GM10847 (cell line): Measurements from ENCODE around the gene EGFL6.

ENCODE experiments used
- POLR2A ChIP-seq: IDR thresholded peaks from 2 replicates; pipeline ENCODE4 v1.6.1; 2011; ENCODE audit not compliant: insufficient read length; ENCODE audit errors: extremely low read depth

EGFL6 gene

DNA sequence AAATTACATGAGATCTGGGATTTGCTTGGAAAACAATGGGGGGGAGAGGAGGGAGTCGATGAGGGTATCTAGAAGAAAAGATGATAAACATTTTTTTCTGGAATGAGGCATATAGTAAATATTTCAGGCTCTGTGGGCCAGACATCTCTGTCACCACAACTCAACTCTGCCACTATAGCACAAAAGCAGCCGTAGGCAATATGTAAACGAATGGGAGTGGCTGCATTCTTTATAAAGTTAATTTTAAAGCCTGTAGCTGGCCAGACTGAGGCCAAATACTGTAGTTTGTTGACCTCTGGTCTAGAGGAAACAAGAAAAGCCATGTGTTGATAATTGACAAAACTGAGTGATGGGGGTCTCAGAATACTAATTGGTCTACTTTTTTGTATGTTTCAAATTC lies 69.4 kb downstream of the EGFL6 start:
- no peak for TF ChIP-seq POLR2A

GRCh38 chrX:13645464-13646153 lies 76.2 kb downstream of the EGFL6 start:
- TF ChIP-seq POLR2A = no peak

- no peak for TF ChIP-seq POLR2A
These were observed 76.8 kb downstream of the EGFL6 start for GRCh38 chrX:13646154-13646549.

- no peak for TF ChIP-seq POLR2A
These were observed 78.4 kb downstream of the EGFL6 start for GRCh38 chrX:13647709-13648212.

DNA sequence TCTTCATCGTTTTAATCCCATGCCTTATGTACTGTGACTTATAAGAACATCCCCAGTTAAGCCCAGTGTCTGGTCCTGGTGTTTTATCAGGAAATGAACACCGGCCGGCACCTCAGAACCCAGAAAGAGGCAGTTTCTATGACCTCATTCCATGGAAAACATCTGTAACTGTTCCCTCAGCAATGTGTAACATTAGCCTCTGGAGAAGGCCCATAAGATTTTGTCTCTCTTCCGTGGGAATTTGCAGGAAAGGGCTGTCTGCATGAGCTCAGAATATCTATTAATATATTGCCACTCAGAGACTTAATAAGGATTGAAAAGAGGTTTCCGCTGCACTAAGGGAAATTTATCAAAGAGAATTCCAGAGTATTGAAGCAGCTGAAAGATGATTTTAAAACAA lies 80.4 kb downstream of the EGFL6 start:
- TF ChIP-seq POLR2A = no peak

GRCh38 chrX:13650318-13650717 lies 80.9 kb downstream of the EGFL6 start:
- TF ChIP-seq POLR2A = no peak

DNA sequence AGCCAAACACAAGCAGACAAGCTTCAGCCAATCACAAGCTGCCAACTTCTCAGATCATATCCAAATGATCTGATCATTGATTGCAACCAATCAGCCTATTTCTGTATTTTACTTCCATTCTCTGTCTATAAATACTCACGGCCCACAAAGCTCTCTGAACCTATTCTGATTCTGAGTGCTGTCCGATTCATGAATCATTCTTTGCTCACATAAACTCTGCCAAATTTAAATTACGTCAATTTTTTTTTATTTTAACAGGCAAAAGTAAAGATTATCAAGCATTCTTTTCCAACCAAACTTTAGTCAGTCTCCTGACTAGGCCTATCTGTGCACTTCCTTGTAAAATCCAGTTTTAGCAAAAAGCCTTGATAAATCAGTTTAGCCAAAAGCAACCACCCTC lies 81.7 kb downstream of the EGFL6 start:
- TF ChIP-seq POLR2A = no peak

DNA sequence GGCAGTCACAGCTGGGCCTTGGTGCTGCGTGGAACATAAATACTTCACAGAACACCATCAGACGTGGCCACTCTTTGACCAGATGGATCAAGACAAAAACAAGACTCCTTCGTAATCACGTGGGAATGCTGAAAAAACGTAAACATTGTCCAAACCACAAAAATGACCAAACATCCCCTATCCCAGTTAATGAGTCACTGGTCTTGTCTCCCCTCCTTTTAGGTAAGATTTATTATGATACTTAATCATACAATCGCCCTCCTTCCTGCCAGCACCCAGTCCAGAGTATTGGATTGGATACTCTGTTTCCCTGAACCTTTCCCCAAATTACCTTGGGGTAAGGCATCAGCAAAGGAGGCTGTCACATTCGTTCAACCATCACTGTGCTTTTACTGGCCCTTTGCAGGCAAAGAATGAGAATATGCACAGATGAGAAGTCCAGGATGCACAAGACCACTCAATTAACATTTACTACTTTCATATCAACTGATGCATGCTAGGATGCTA lies 82.9 kb downstream of the EGFL6 start:
- no peak for TF ChIP-seq POLR2A

GRCh38 chrX:13652850-13653693 lies 83.7 kb downstream of the EGFL6 start, which contains the start of gene TCEANC:
TSS of gene TCEANC (plus strand) at chrX:13653141. CDS start at chrX:13662509, 9,368 bp downstream.
- TF ChIP-seq POLR2A = peak; percentile 47

DNA sequence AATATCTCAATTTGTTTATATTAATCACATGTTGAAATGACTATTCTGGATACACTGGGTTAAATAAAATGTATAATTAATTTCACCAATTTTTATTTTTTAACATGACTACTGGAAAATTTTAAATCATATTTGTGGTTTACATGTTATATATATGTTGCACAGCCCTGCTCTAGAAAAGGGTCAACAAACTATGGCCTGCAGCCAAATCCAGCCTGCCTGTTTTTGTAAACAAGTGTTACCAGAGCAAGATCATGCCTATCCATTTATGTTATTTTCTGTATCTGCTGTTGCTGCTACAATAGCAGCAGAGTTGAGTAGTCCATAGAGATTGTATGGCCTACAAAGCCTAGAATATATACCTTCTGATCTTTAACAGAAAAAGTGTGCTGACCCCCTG lies 84.7 kb downstream of the EGFL6 start:
- TF ChIP-seq POLR2A = no peak

DNA sequence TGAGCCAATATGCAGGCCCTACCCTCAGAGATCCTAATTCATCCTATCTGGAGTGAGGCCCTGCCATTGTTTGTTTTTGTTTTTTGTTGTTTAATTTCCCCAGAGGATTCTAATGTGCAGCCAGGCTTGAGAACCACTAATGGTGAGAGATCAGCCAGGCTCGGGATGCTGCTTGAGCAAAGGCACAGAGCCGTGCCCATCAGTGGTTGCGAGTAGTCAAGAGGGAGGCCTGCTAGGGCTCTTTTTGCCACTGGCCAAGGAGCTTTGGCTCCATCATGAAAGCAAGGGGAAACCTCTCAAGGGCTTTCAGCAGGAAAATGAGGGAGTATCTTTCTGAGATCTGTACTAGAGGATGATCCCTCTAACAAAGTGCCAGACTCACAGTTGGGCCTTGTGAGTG lies 86.3 kb downstream of the EGFL6 start:
- TF ChIP-seq POLR2A = no peak

DNA sequence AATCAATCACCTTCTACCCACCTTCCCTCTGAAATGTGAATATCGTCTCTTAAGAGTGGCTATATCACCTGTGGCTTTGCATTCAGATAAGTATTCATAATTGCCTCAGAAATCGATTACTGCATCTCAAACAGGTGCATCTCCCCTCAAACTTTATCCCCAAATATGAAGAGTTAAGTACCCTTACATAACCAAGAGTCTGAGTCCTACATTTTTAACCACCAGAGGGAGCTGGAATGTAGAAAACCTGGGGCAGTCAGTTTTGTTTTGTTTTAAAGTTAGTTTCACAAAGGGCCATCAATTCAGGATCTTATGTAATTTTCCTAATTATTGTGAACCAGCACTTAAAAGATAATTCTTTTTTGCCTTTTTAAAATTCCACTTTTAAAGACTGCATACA lies 89.2 kb downstream of the EGFL6 start:
- TF ChIP-seq POLR2A = no peak

DNA sequence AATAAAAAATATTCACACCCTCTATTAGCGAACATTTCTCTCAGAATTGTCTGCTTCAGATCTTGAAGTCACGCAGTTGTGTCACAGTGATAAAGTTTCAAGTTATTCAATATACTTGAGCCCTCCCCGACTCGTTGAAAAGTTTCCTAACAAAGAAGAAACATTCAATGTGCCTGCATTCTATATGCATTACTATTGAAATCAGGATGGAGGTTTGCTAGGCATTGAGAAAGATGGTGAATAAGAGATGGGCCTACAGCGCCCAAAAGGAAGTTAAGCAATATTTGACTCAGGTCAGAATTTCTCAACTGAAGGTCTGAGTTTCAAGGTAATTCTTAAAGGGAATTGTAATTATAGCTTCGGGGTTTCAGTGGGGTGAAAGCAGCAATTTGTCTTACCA lies 89.7 kb downstream of the EGFL6 start:
- TF ChIP-seq POLR2A = no peak

DNA sequence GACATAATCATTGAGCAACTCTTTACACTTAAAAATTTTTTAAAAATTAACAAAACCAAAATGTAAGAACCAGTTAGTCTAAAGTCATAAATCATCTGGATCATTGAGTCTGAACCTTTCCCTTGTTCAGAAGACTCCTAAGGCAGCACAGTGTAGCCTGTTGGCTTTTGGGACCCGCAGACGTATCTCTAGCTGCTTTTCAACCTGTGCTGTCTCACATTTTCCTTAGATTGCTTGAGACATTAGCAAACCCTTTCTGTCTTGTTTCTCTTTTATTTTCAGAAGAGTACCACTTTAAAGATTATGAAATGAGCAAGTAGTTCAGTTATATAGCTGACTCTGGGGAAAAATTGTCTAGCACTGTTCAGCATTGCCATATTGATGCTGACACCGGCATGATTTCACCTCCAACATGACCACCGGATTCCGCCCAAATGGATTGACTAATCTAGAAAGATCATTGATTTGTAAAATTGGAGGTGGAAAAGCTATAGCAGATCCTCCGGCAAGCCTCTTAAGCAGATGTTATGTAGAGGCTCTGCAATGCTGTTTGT lies 92.4 kb downstream of the EGFL6 start:
- no peak for TF ChIP-seq POLR2A

GRCh38 chrX:13662355-13662791 lies 93.0 kb downstream of the EGFL6 start:
- no peak for TF ChIP-seq POLR2A

- TF ChIP-seq POLR2A = no peak
These were observed 94.6 kb downstream of the EGFL6 start for GRCh38 chrX:13664020-13664419.

DNA sequence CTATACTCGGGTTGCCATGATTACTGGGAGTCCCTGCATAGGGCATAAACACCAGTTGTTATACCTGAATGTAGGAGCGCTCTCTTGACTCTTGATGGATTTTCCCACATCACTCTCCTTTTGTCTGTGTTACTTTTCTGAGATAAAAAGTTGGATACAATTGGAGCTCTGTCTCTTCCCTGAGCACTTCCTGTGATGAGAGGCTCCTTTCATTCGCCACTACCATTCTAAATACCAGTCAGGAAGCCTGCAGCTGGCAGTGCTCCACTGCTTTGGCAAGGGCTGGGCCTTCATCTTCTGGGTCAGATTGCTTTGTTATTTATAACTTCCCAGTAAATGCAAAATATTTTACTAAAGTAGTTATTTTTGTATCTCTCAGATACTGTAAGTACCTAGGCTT lies 97.4 kb downstream of the EGFL6 start:
- no peak for TF ChIP-seq POLR2A
